Measurements from ENCODE around the gene ATP6V0B. TPM values are rescaled to one million over a fixed set of nuclear protein-coding genes. Genes with fewer than 3 reads are reported as not detected.

ATP6V0B gene
- total and polyA plus RNA-seq, 2 of the 13 experiments (the other 11 are each of a cell fraction or from before 2014, with no cell fraction given) = 157 to 161 TPM

- TF ChIP-seq, protein P1, sequence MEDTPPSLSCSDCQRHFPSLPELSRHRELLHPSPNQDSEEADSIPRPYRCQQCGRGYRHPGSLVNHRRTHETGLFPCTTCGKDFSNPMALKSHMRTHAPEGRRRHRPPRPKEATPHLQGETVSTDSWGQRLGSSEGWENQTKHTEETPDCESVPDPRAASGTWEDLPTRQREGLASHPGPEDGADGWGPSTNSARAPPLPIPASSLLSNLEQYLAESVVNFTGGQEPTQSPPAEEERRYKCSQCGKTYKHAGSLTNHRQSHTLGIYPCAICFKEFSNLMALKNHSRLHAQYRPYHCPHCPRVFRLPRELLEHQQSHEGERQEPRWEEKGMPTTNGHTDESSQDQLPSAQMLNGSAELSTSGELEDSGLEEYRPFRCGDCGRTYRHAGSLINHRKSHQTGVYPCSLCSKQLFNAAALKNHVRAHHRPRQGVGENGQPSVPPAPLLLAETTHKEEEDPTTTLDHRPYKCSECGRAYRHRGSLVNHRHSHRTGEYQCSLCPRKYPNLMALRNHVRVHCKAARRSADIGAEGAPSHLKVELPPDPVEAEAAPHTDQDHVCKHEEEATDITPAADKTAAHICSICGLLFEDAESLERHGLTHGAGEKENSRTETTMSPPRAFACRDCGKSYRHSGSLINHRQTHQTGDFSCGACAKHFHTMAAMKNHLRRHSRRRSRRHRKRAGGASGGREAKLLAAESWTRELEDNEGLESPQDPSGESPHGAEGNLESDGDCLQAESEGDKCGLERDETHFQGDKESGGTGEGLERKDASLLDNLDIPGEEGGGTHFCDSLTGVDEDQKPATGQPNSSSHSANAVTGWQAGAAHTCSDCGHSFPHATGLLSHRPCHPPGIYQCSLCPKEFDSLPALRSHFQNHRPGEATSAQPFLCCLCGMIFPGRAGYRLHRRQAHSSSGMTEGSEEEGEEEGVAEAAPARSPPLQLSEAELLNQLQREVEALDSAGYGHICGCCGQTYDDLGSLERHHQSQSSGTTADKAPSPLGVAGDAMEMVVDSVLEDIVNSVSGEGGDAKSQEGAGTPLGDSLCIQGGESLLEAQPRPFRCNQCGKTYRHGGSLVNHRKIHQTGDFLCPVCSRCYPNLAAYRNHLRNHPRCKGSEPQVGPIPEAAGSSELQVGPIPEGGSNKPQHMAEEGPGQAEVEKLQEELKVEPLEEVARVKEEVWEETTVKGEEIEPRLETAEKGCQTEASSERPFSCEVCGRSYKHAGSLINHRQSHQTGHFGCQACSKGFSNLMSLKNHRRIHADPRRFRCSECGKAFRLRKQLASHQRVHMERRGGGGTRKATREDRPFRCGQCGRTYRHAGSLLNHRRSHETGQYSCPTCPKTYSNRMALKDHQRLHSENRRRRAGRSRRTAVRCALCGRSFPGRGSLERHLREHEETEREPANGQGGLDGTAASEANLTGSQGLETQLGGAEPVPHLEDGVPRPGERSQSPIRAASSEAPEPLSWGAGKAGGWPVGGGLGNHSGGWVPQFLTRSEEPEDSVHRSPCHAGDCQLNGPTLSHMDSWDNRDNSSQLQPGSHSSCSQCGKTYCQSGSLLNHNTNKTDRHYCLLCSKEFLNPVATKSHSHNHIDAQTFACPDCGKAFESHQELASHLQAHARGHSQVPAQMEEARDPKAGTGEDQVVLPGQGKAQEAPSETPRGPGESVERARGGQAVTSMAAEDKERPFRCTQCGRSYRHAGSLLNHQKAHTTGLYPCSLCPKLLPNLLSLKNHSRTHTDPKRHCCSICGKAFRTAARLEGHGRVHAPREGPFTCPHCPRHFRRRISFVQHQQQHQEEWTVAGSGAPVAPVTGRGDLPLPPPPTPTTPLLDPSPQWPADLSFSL (CRISPR knock-in tag; IDR thresholded peaks at IDR 0.05) = 0 out of 2 replicates have a peak, but pooled peaks have one; percentile 48
- TF ChIP-seq SCMH1 (CRISPR knock-in tag; IDR thresholded peaks at IDR 0.05; ENCODE audit: borderline replicate concordance) = no peak
- peak; percentile 34; the same call in 1 of the 2 replicates for TF ChIP-seq POLR2G (IDR thresholded peaks at IDR 0.05; ENCODE audit: low read depth, low read length)
- no peak for TF ChIP-seq HOXA5 (CRISPR knock-in tag; IDR thresholded peaks at IDR 0.05)
- TF ChIP-seq, protein P2, sequence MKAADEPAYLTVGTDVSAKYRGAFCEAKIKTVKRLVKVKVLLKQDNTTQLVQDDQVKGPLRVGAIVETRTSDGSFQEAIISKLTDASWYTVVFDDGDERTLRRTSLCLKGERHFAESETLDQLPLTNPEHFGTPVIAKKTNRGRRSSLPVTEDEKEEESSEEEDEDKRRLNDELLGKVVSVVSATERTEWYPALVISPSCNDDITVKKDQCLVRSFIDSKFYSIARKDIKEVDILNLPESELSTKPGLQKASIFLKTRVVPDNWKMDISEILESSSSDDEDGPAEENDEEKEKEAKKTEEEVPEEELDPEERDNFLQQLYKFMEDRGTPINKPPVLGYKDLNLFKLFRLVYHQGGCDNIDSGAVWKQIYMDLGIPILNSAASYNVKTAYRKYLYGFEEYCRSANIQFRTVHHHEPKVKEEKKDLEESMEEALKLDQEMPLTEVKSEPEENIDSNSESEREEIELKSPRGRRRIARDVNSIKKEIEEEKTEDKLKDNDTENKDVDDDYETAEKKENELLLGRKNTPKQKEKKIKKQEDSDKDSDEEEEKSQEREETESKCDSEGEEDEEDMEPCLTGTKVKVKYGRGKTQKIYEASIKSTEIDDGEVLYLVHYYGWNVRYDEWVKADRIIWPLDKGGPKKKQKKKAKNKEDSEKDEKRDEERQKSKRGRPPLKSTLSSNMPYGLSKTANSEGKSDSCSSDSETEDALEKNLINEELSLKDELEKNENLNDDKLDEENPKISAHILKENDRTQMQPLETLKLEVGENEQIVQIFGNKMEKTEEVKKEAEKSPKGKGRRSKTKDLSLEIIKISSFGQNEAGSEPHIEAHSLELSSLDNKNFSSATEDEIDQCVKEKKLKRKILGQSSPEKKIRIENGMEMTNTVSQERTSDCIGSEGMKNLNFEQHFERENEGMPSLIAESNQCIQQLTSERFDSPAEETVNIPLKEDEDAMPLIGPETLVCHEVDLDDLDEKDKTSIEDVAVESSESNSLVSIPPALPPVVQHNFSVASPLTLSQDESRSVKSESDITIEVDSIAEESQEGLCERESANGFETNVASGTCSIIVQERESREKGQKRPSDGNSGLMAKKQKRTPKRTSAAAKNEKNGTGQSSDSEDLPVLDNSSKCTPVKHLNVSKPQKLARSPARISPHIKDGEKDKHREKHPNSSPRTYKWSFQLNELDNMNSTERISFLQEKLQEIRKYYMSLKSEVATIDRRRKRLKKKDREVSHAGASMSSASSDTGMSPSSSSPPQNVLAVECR (CRISPR knock-in tag; IDR thresholded peaks at IDR 0.05; ENCODE audit: borderline replicate concordance) = no peak
- no peak for TF ChIP-seq ZNF549 (CRISPR knock-in tag; IDR thresholded peaks at IDR 0.05)
- TF ChIP-seq YY1 (IDR thresholded peaks at IDR 0.05; ENCODE audit: insufficient read depth, insufficient replicate concordance, low read depth, low read length) = peak; percentile 8
- TF ChIP-seq, protein P3, sequence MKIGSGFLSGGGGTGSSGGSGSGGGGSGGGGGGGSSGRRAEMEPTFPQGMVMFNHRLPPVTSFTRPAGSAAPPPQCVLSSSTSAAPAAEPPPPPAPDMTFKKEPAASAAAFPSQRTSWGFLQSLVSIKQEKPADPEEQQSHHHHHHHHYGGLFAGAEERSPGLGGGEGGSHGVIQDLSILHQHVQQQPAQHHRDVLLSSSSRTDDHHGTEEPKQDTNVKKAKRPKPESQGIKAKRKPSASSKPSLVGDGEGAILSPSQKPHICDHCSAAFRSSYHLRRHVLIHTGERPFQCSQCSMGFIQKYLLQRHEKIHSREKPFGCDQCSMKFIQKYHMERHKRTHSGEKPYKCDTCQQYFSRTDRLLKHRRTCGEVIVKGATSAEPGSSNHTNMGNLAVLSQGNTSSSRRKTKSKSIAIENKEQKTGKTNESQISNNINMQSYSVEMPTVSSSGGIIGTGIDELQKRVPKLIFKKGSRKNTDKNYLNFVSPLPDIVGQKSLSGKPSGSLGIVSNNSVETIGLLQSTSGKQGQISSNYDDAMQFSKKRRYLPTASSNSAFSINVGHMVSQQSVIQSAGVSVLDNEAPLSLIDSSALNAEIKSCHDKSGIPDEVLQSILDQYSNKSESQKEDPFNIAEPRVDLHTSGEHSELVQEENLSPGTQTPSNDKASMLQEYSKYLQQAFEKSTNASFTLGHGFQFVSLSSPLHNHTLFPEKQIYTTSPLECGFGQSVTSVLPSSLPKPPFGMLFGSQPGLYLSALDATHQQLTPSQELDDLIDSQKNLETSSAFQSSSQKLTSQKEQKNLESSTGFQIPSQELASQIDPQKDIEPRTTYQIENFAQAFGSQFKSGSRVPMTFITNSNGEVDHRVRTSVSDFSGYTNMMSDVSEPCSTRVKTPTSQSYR (CRISPR knock-in tag; IDR thresholded peaks at IDR 0.05; ENCODE audit: borderline replicate concordance) = peak; percentile 52; the same call in 1 of the 2 replicates
- no peak for TF ChIP-seq SAFB2 (CRISPR knock-in tag; IDR thresholded peaks at IDR 0.05; ENCODE audit: borderline replicate concordance, low read depth)
Observed at GRCh38 chr1:43975249-43975961, 645 bp downstream of the ATP6V0B start (continued).

Data from HepG2 (cell line).